MM.1S (cell line): Measurements from ENCODE around the gene MAML3.

Experiments
- CTCF ChIP-seq: fragments of 300-600 bp; sonication (generic); IDR thresholded peaks from 2 replicates; pipeline ENCODE4 v1.5.1; 2016; ENCODE audit warnings: antibody characterized with exemption, low read length, mixed read lengths
- EZH2 ChIP-seq: fragments of 300-600 bp; sonication (generic); optimal IDR thresholded peaks from 2 replicates; pipeline ENCODE3; 2017; ENCODE audit warnings: low read depth, mild to moderate bottlenecking, antibody characterized with exemption, low read length, mixed read lengths

GRCh38 chr4:140168474-140168873, 14.5 kb upstream of the MAML3 start:
- TF ChIP-seq CTCF (no peak), EZH2 (no peak)
